HepG2 (cell line): Measurements from ENCODE around the gene TCF23. TPM values are rescaled to one million over a fixed set of nuclear protein-coding genes. Genes with fewer than 3 reads are reported as not detected.

Source experiments
- DNMT1 ChIP-seq: sonication (generic); formaldehyde crosslinking; IDR thresholded peaks from 2 replicates; pipeline ENCODE4 v1.5.1; 2020; ENCODE audit warnings: mild to moderate bottlenecking, missing genetic modification reagents
- KDM1A ChIP-seq: IDR thresholded peaks from 2 replicates; pipeline ENCODE4 v1.6.1; 2016; ENCODE audit warnings: missing compliant biosample characterization
- KDM2A ChIP-seq: sonication (generic); formaldehyde crosslinking; IDR thresholded peaks from 2 replicates; pipeline ENCODE4 v1.4.0; 2020; ENCODE audit warnings: low read depth, missing genetic modification reagents, borderline replicate concordance
- MLX ChIP-seq: IDR thresholded peaks from 2 replicates; pipeline ENCODE4 v1.6.1; 2016
- MXI1 ChIP-seq: IDR thresholded peaks from 3 replicates; pipeline ENCODE4 v1.6.1; 2012; ENCODE audit warnings: low read depth, low read length, inconsistent platforms, borderline replicate concordance
- PHF20 ChIP-seq: sonication (generic); formaldehyde crosslinking; IDR thresholded peaks from 2 replicates; pipeline ENCODE4 v1.5.0; 2020; ENCODE audit warnings: mild to moderate bottlenecking, missing genetic modification reagents
- RAD21 ChIP-seq: fragments of 450-650 bp; formaldehyde crosslinking; IDR thresholded peaks from 2 replicates; pipeline ENCODE4 v1.5.0; 2020; ENCODE audit warnings: mild to moderate bottlenecking
- RARG ChIP-seq: sonication (generic); formaldehyde crosslinking; IDR thresholded peaks from 2 replicates; pipeline ENCODE4 v1.4.0; 2020; ENCODE audit warnings: low read depth, mild to moderate bottlenecking, missing genetic modification reagents
- ZBTB38 ChIP-seq: sonication (generic); formaldehyde crosslinking; IDR thresholded peaks from 2 replicates; pipeline ENCODE4 v1.5.1; 2020; ENCODE audit warnings: mild to moderate bottlenecking, missing genetic modification reagents
- ZC3H4 ChIP-seq: sonication (generic); formaldehyde crosslinking; IDR thresholded peaks from 2 replicates; pipeline ENCODE4 v1.4.0; 2020; ENCODE audit warnings: missing genetic modification reagents, borderline replicate concordance
- ZNF382 ChIP-seq: sonication (generic); formaldehyde crosslinking; IDR thresholded peaks from 2 replicates; pipeline ENCODE4 v1.5.0; 2020; ENCODE audit warnings: missing genetic modification reagents, mild to moderate bottlenecking, borderline replicate concordance
- ZNF431 ChIP-seq: sonication (generic); formaldehyde crosslinking; IDR thresholded peaks from 2 replicates; pipeline ENCODE4 v1.9.0; 2022; ENCODE audit warnings: missing genetic modification reagents, low read depth, mild to moderate bottlenecking, borderline replicate concordance
- ZNF687 ChIP-seq: sonication (generic); formaldehyde crosslinking; IDR thresholded peaks from 2 replicates; pipeline ENCODE4 v1.5.1; 2020; ENCODE audit warnings: mild to moderate bottlenecking, missing genetic modification reagents, moderate library complexity
- polyA plus RNA-seq, 8 experiments: library from polyadenylated mRNA; depleted of rRNA in 3 of 8; stranded (reverse) in 7 of 8; unstranded in 1 of 8; fragments of >200 nt; fragmentation: Illumina TruSeq in 4 of 8; extraction: Trizol in 4 of 8; gene quantifications; 2 replicates each; pipeline versions ENCODE4 v1.2.1 to v1.2.3, GENCODE V29; 2011 to 2016; ENCODE audit warnings: low read depth in 4 of 8, missing spikeins in 1 of 8, mixed read lengths in 1 of 8; ENCODE audit not compliant: insufficient read depth in 1 of 8
- total RNA-seq, 5 experiments: library from RNA; depleted of rRNA; stranded (reverse); fragments of >200 nt; fragmentation: Illumina TruSeq; extraction: Trizol; gene quantifications; 2 replicates each; pipeline ENCODE4 v1.2.3, GENCODE V29; 2016; ENCODE audit warnings: low read depth in 1 of 5

TCF23 gene
- total and polyA plus RNA-seq, 2 of the 13 experiments (the other 11 are each of a cell fraction or from before 2014, with no cell fraction given), result 0.02 to 1.4 TPM

DNA sequence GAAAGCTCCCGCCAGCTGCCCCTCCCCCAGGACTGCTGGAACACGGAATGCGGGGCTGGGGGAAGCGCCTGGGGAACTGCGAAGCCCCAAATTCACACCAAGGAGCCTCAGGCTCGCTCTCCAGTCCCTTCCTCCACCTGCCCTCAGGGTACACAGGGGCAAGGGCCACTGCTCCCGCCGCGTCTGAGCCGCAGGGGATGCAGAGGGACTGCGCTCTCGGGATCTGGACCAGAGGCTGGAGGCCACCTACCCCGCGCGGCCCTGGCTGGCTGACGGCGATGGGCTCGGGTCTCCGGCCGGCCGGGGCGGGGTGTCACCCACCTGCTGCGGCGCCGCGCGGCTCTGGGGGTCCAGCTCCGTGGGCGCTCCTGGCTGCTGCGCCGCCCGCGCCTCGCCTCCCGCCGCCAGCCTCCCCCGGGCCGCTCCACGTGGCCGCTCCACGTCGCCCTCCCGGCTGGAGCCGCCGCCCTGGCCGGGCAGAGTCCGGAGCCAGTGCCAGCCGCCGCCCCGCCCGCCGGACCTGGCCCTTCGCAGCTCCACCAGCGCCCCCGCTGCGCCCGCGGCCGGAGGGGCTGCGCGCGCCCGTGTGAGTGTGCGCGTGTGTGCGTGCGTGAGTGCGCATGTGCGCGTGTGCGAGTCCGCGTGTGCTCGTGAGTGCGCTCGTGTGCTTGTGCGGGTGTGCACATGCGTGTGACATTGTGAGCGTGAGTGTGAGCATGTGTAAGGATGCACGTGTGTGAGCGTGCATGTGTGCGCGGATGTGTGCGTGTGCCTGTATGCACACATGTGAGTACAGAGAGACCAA is 30.1 kb upstream of the TCF23 start, which contains the start of gene CGREF1 (continued):
- TF ChIP-seq ZNF687 (CRISPR knock-in tag), result peak; percentile 80
- peak; percentile 82 for TF ChIP-seq DNMT1 (CRISPR knock-in tag)
- TF ChIP-seq MLX (CRISPR knock-in tag), result no peak
- TF ChIP-seq ZNF382 (CRISPR knock-in tag), result no peak
- no peak for TF ChIP-seq ZC3H4 (CRISPR knock-in tag)
- no peak for TF ChIP-seq KDM1A (CRISPR knock-in tag)
- TF ChIP-seq MXI1, result peak; percentile 62; the same call in 1 of the 3 replicates
- 0 out of 2 replicates have a peak, but pooled peaks have one; percentile 41 for TF ChIP-seq KDM2A
- peak; percentile 90 for TF ChIP-seq ZBTB38 (CRISPR knock-in tag)
- no peak for TF ChIP-seq RARG (CRISPR knock-in tag)
- 0 out of 2 replicates have a peak, but pooled peaks have one; percentile 69 for TF ChIP-seq ZNF431 (CRISPR knock-in tag)
- TF ChIP-seq PHF20 (CRISPR knock-in tag), result no peak
- TF ChIP-seq RAD21 (CRISPR knock-in tag), result no peak
